ENCODE data around the gene CCDC88A.
"Not testable (repeated sequence)": the region's sequence is repeated elsewhere in the genome, so short reads cannot be mapped to it uniquely, and the experiment has no call there.

CCDC88A gene

GRCh38 chr2:55361465-55362189 lies 58.0 kb downstream of the CCDC88A start:
- DNase-seq (ENCODE audit: low read depth): peak; percentile 29
- peak overlapping the region; percentile 0; the same call in 1 of the 2 replicates for H3K4me3 ChIP-seq (ENCODE audit: low read depth, low read length)
- no peak for TF ChIP-seq CTCF (IDR thresholded peaks at IDR 0.05; ENCODE audit: insufficient read depth, low read depth, low read length, missing control alignments)

DNA sequence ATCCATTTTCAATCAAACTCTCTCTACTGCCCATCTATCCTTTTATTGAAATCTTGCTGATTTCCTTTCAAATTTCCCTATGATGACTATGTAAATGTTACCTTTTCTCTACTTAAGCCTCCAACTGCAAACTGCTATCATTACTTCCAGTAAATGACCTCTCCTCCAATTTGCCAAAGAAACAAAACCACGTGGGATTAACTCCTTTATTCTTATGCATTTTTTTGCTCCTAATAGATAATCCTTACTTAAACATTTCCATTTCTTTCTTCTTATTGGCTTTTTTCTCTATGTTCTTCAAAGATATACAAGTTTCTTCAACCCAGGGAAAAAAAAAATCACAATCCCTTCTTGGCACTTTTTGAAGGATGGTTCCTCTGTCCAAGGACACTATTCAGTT lies 61.2 kb downstream of the CCDC88A start:
- no peak overlapping the region for H3K4me3 ChIP-seq (ENCODE audit: low read depth, low read length)
- no peak for DNase-seq (ENCODE audit: low read depth)
- TF ChIP-seq CTCF (IDR thresholded peaks at IDR 0.05; ENCODE audit: insufficient read depth, low read depth, low read length, missing control alignments): no peak

GRCh38 chr2:55357927-55358326 lies 61.7 kb downstream of the CCDC88A start:
- DNase-seq (ENCODE audit: low read depth): no peak

GRCh38 chr2:55357164-55357563 lies 62.5 kb downstream of the CCDC88A start:
- no peak for TF ChIP-seq CTCF (IDR thresholded peaks at IDR 0.05; ENCODE audit: insufficient read depth, low read depth, low read length, missing control alignments)
- H3K4me3 ChIP-seq (ENCODE audit: low read depth, low read length): no peak overlapping the region
- no peak for DNase-seq (ENCODE audit: low read depth)

More at GRCh38 chr2:55357927-55358326, 61.7 kb downstream of the CCDC88A start:
- H3K4me3 ChIP-seq (ENCODE audit: low read depth, low read length): no peak overlapping the region
- TF ChIP-seq CTCF (IDR thresholded peaks at IDR 0.05; ENCODE audit: insufficient read depth, low read depth, low read length, missing control alignments): no peak

- not testable (repeated sequence) for DNase-seq (ENCODE audit: low read depth)
These were observed 63.5 kb downstream of the CCDC88A start for GRCh38 chr2:55356136-55356535.

GRCh38 chr2:55355451-55355850 lies 64.2 kb downstream of the CCDC88A start:
- no peak for TF ChIP-seq CTCF (IDR thresholded peaks at IDR 0.05; ENCODE audit: insufficient read depth, low read depth, low read length, missing control alignments)
- no peak overlapping the region for H3K4me3 ChIP-seq (ENCODE audit: low read depth, low read length)
- no peak for DNase-seq (ENCODE audit: low read depth)

More at GRCh38 chr2:55356136-55356535, 63.5 kb downstream of the CCDC88A start:
- not testable (repeated sequence) for H3K4me3 ChIP-seq (ENCODE audit: low read depth, low read length)

DNA sequence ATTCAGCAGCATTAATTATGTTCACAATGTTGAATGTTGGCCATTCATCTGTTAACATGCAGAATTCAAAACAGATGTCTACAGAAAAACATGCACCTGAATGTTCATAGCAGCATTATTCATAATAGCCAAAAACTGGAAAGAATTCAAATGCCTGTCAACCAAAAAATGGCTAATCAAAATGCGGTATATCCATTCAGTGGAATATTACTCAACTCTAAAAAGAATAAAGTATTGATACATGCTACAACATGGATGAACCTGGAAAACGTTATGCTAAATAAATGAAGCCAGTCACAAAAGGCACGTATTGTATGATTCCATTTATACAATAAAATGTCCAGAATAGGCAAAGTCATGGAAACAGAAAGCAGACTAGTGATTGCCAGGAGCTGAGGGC lies 68.0 kb downstream of the CCDC88A start:
- no peak overlapping the region for H3K4me3 ChIP-seq (ENCODE audit: low read depth, low read length)
- no peak for DNase-seq (ENCODE audit: low read depth)
- no peak for TF ChIP-seq CTCF (IDR thresholded peaks at IDR 0.05; ENCODE audit: insufficient read depth, low read depth, low read length, missing control alignments)

Data from GM12865 (cell line).